Measurements from ENCODE around the gene SNU13.

DNA sequence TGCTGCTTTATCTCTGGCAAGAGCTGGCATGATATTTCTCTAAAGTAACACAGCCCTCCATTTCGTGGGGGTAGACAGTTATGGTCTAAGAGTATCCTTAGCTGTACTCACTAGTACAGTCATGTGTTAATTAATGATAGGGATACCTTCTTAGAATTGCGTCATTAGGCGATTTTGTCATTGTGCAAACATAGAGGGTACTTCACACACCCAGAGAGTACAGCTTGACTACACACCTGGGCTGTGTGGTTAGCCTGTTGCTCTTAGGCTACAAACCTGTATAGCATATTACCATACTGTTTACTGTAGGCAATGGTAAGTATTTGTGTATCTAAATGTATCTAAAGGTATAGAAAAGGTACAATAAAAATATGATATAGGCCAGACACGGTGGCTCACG lies 50.5 kb downstream of the SNU13 start:
- TF ChIP-seq ZBTB26 (tag by site-specific recombination; optimal IDR thresholded peaks at IDR 0.05) (no peak), KLF7 (tag by site-specific recombination; IDR thresholded peaks at IDR 0.05; ENCODE audit: borderline replicate concordance) (no peak), ZNF501 (tag by site-specific recombination; IDR thresholded peaks at IDR 0.05) (no peak), SETDB1 (IDR thresholded peaks at IDR 0.05; ENCODE audit: insufficient read length, low read length) (no peak), ZNF544 (tag by site-specific recombination; IDR thresholded peaks at IDR 0.05) (no peak), ZNF112 (tag by site-specific recombination; IDR thresholded peaks at IDR 0.05) (no peak), ZNF549 (tag by site-specific recombination; IDR thresholded peaks at IDR 0.05) (no peak), ZXDB (tag by site-specific recombination; IDR thresholded peaks at IDR 0.05) (no peak), SCRT1 (tag by site-specific recombination; IDR thresholded peaks at IDR 0.05; ENCODE audit: borderline replicate concordance) (no peak)
- TF ChIP-seq, protein P1, sequence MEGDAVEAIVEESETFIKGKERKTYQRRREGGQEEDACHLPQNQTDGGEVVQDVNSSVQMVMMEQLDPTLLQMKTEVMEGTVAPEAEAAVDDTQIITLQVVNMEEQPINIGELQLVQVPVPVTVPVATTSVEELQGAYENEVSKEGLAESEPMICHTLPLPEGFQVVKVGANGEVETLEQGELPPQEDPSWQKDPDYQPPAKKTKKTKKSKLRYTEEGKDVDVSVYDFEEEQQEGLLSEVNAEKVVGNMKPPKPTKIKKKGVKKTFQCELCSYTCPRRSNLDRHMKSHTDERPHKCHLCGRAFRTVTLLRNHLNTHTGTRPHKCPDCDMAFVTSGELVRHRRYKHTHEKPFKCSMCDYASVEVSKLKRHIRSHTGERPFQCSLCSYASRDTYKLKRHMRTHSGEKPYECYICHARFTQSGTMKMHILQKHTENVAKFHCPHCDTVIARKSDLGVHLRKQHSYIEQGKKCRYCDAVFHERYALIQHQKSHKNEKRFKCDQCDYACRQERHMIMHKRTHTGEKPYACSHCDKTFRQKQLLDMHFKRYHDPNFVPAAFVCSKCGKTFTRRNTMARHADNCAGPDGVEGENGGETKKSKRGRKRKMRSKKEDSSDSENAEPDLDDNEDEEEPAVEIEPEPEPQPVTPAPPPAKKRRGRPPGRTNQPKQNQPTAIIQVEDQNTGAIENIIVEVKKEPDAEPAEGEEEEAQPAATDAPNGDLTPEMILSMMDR (tag by site-specific recombination; IDR thresholded peaks at IDR 0.05): no peak
- TF ChIP-seq, protein P2, sequence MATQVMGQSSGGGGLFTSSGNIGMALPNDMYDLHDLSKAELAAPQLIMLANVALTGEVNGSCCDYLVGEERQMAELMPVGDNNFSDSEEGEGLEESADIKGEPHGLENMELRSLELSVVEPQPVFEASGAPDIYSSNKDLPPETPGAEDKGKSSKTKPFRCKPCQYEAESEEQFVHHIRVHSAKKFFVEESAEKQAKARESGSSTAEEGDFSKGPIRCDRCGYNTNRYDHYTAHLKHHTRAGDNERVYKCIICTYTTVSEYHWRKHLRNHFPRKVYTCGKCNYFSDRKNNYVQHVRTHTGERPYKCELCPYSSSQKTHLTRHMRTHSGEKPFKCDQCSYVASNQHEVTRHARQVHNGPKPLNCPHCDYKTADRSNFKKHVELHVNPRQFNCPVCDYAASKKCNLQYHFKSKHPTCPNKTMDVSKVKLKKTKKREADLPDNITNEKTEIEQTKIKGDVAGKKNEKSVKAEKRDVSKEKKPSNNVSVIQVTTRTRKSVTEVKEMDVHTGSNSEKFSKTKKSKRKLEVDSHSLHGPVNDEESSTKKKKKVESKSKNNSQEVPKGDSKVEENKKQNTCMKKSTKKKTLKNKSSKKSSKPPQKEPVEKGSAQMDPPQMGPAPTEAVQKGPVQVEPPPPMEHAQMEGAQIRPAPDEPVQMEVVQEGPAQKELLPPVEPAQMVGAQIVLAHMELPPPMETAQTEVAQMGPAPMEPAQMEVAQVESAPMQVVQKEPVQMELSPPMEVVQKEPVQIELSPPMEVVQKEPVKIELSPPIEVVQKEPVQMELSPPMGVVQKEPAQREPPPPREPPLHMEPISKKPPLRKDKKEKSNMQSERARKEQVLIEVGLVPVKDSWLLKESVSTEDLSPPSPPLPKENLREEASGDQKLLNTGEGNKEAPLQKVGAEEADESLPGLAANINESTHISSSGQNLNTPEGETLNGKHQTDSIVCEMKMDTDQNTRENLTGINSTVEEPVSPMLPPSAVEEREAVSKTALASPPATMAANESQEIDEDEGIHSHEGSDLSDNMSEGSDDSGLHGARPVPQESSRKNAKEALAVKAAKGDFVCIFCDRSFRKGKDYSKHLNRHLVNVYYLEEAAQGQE (tag by site-specific recombination; IDR thresholded peaks at IDR 0.05): no peak
